ENCODE results near the gene MRM3. TPM values are rescaled to one million over a fixed set of nuclear protein-coding genes. Genes with fewer than 3 reads are reported as not detected.

Gene MRM3
- total and polyA plus RNA-seq, 4 donors: 8.5 to 17.5 (median 15.4) TPM

DNA sequence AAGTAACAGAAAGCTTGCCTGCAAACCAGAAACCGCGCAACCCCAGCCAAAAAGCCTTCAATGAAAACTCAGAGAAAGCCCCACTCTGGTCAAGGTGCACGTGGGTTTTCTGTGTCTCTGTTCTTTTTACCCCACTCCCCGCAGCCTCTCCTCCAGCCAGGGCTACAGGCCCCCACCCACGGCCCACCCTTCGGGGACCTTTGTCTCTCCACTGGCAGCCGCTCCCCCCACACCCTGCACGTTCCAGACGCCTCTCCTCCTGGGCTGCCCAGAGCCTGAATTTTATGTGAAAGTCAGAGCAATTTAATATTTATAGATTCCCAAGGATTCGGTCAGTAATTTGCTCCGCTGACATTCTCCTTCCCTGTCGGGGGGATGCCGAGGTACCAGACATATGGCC is 24.2 kb downstream of the MRM3 start:
- TF ChIP-seq, protein P1, sequence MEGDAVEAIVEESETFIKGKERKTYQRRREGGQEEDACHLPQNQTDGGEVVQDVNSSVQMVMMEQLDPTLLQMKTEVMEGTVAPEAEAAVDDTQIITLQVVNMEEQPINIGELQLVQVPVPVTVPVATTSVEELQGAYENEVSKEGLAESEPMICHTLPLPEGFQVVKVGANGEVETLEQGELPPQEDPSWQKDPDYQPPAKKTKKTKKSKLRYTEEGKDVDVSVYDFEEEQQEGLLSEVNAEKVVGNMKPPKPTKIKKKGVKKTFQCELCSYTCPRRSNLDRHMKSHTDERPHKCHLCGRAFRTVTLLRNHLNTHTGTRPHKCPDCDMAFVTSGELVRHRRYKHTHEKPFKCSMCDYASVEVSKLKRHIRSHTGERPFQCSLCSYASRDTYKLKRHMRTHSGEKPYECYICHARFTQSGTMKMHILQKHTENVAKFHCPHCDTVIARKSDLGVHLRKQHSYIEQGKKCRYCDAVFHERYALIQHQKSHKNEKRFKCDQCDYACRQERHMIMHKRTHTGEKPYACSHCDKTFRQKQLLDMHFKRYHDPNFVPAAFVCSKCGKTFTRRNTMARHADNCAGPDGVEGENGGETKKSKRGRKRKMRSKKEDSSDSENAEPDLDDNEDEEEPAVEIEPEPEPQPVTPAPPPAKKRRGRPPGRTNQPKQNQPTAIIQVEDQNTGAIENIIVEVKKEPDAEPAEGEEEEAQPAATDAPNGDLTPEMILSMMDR (IDR thresholded peaks at IDR 0.05; ENCODE audit: low read depth, low read length, missing input control): no peak
- TF ChIP-seq FOXA2 (IDR thresholded peaks at IDR 0.05): no peak
- TF ChIP-seq TAF1 (conservative IDR thresholded peaks at IDR 0.05): no peak
- TF ChIP-seq JUND (IDR thresholded peaks at IDR 0.05): no peak
- TF ChIP-seq YY1 (IDR thresholded peaks at IDR 0.05): no peak
- no peak for TF ChIP-seq RXRA (IDR thresholded peaks at IDR 0.05)
- TF ChIP-seq RAD21 (IDR thresholded peaks at IDR 0.05): no peak
- no peak for TF ChIP-seq SP1 (IDR thresholded peaks at IDR 0.05)
- TF ChIP-seq FOXA1 (IDR thresholded peaks at IDR 0.05): no peak
- TF ChIP-seq HNF4A (conservative IDR thresholded peaks at IDR 0.05): no peak
- no peak for TF ChIP-seq GABPA (IDR thresholded peaks at IDR 0.05 in 1 of 2, conservative IDR thresholded peaks at IDR 0.05 in 1 of 2)
- no peaks in the 10 kb centered on the region for H3K4me1 ChIP-seq (ENCODE audit: control insufficient read depth in 4 of 4, insufficient read depth in 4 of 4, low read length in 3 of 4)
- no peak overlapping the region for H3K4me3 ChIP-seq (ENCODE audit: low read depth in 1 of 3, low read length in 3 of 3)
- H3K36me3 ChIP-seq (ENCODE audit: control insufficient read depth in 4 of 4, insufficient read depth in 3 of 4, low read depth in 1 of 4, low read length in 3 of 4): no peaks in the 10 kb centered on the region
- no peak overlapping the region for H3K9ac ChIP-seq (ENCODE audit: low read depth in 1 of 2, low read length in 2 of 2)
- H3K9me3 ChIP-seq (ENCODE audit: control insufficient read depth in 4 of 4, low read length in 3 of 4): no peaks in the 10 kb centered on the region
- H3K27me3 ChIP-seq (ENCODE audit: control insufficient read depth in 4 of 4, insufficient read depth in 4 of 4, low read length in 3 of 4): no peaks in the 10 kb centered on the region
- no peak overlapping the region for H3K27ac ChIP-seq (ENCODE audit: low read depth in 1 of 2, low read length in 2 of 2)
- 80% methylated on average over 13 of the region's 13 CpGs for WGBS
- DNase-seq (ENCODE audit: low spot score): no peak

DNA sequence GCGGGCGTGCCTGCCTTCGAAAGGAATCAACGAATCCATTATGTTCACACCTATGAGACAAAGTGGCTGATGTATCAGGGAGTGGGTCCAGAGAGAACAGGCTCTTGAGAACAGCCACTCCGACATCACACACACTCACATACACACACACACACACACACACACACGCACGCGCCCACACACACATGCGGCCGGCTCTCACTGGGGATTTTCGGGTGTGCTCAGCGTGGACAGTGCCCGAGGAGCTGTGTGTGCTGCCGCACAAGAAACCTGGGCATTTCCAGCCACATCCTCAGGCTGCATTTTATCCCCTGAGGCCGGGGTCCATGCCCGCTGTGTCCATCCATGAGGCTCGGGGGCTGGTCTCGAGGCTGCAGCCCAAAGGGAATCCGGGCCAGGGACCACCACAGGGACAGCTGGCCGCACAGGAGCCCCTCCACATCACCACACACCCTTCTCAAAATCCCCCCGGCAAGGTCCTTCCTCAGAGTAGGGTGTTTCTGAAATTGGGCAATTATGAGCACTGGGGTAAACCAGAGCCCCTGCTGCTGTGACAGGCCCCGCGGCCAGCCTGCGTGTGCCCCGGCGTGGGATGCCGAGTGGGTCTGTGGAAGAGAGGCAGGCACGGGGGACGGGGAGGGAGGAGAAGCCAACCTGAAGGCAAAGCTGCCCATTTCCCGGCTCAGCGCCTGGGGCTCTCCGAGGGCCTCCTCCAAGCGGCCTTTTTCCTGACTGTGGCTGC is 24.8 kb downstream of the MRM3 start:
- H3K9me3 ChIP-seq (ENCODE audit: control insufficient read depth in 4 of 4, low read length in 3 of 4): no peaks in the 10 kb centered on the region
- 88% methylated on average over 33 of the region's 33 CpGs for WGBS
- no peak for DNase-seq (ENCODE audit: low spot score)

More for the DNA sequence above, 24.8 kb downstream of the MRM3 start:
- Histone ChIP-seq H3K4me3 (ENCODE audit: low read depth in 1 of 3, low read length in 3 of 3) (no peak overlapping the region), H3K27me3 (ENCODE audit: control insufficient read depth in 4 of 4, insufficient read depth in 4 of 4, low read length in 3 of 4) (no peaks in the 10 kb centered on the region), H3K4me1 (ENCODE audit: control insufficient read depth in 4 of 4, insufficient read depth in 4 of 4, low read length in 3 of 4) (no peaks in the 10 kb centered on the region), H3K27ac (ENCODE audit: low read depth in 1 of 2, low read length in 2 of 2) (no peak overlapping the region), H3K36me3 (ENCODE audit: control insufficient read depth in 4 of 4, insufficient read depth in 3 of 4, low read depth in 1 of 4, low read length in 3 of 4) (no peaks in the 10 kb centered on the region), H3K9ac (ENCODE audit: low read depth in 1 of 2, low read length in 2 of 2) (no peak overlapping the region)
- TF ChIP-seq RXRA (IDR thresholded peaks at IDR 0.05): no peak
- no peak for TF ChIP-seq RAD21 (IDR thresholded peaks at IDR 0.05)
- TF ChIP-seq NR2F2 (IDR thresholded peaks at IDR 0.05): no peak
- TF ChIP-seq, protein P2, sequence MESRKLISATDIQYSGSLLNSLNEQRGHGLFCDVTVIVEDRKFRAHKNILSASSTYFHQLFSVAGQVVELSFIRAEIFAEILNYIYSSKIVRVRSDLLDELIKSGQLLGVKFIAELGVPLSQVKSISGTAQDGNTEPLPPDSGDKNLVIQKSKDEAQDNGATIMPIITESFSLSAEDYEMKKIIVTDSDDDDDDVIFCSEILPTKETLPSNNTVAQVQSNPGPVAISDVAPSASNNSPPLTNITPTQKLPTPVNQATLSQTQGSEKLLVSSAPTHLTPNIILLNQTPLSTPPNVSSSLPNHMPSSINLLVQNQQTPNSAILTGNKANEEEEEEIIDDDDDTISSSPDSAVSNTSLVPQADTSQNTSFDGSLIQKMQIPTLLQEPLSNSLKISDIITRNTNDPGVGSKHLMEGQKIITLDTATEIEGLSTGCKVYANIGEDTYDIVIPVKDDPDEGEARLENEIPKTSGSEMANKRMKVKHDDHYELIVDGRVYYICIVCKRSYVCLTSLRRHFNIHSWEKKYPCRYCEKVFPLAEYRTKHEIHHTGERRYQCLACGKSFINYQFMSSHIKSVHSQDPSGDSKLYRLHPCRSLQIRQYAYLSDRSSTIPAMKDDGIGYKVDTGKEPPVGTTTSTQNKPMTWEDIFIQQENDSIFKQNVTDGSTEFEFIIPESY (IDR thresholded peaks at IDR 0.05): no peak
- no peak for TF ChIP-seq SP1 (IDR thresholded peaks at IDR 0.05)
- TF ChIP-seq, protein P3, sequence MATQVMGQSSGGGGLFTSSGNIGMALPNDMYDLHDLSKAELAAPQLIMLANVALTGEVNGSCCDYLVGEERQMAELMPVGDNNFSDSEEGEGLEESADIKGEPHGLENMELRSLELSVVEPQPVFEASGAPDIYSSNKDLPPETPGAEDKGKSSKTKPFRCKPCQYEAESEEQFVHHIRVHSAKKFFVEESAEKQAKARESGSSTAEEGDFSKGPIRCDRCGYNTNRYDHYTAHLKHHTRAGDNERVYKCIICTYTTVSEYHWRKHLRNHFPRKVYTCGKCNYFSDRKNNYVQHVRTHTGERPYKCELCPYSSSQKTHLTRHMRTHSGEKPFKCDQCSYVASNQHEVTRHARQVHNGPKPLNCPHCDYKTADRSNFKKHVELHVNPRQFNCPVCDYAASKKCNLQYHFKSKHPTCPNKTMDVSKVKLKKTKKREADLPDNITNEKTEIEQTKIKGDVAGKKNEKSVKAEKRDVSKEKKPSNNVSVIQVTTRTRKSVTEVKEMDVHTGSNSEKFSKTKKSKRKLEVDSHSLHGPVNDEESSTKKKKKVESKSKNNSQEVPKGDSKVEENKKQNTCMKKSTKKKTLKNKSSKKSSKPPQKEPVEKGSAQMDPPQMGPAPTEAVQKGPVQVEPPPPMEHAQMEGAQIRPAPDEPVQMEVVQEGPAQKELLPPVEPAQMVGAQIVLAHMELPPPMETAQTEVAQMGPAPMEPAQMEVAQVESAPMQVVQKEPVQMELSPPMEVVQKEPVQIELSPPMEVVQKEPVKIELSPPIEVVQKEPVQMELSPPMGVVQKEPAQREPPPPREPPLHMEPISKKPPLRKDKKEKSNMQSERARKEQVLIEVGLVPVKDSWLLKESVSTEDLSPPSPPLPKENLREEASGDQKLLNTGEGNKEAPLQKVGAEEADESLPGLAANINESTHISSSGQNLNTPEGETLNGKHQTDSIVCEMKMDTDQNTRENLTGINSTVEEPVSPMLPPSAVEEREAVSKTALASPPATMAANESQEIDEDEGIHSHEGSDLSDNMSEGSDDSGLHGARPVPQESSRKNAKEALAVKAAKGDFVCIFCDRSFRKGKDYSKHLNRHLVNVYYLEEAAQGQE (IDR thresholded peaks at IDR 0.05): no peak
- no peak for TF ChIP-seq FOXA2 (IDR thresholded peaks at IDR 0.05)
- TF ChIP-seq, protein P4, sequence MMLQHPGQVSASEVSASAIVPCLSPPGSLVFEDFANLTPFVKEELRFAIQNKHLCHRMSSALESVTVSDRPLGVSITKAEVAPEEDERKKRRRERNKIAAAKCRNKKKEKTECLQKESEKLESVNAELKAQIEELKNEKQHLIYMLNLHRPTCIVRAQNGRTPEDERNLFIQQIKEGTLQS (IDR thresholded peaks at IDR 0.05): no peak
- TF ChIP-seq GABPA (IDR thresholded peaks at IDR 0.05 in 1 of 2, conservative IDR thresholded peaks at IDR 0.05 in 1 of 2): no peak
- TF ChIP-seq YY1 (IDR thresholded peaks at IDR 0.05): no peak
- TF ChIP-seq HNF4G (IDR thresholded peaks at IDR 0.05): no peak
- no peak for TF ChIP-seq JUND (IDR thresholded peaks at IDR 0.05)
- TF ChIP-seq HNF4A (conservative IDR thresholded peaks at IDR 0.05): no peak
- TF ChIP-seq FOXA1 (IDR thresholded peaks at IDR 0.05): no peak
- no peak for TF ChIP-seq TAF1 (conservative IDR thresholded peaks at IDR 0.05)

Data from liver (tissue), 9 donors.